Stomach (tissue), 9 donors: Measurements from ENCODE around the gene EFNA3. TPM values are rescaled to one million over a fixed set of nuclear protein-coding genes. Genes with fewer than 3 reads are reported as not detected.
A peak's percentile ranks its signal among the peaks of the same experiment; 100 is the strongest.
"Not testable (repeated sequence)": the region's sequence is repeated elsewhere in the genome, so short reads cannot be mapped to it uniquely, and the experiment has no call there.

ENCODE experiments used
- DNase-seq, 2 donors: peaks; one replicate each; pipeline versions ENCODE4 v3.0.0 to v3.0.0-alpha.2; 2013 to 2019
- H3K27ac ChIP-seq, 5 donors: fragments of 200-600 bp in 4 of 5; sonication (generic) in 4 of 5; one replicate each; pipeline ENCODE4 v1.5.1; 2013 to 2019; ENCODE audit warnings: mild to moderate bottlenecking in 1 of 5, moderate library complexity in 1 of 5
- H3K27me3 ChIP-seq, 3 donors: fragments of 200-600 bp; sonication (generic); one replicate each; pipeline ENCODE4 v1.5.1; 2017 to 2019; ENCODE audit warnings: mixed run types in 1 of 3
- H3K36me3 ChIP-seq, 4 donors: fragments of 200-600 bp; sonication (generic); 1 replicate in 3 of 4; 2 replicates in 1 of 4; pipeline ENCODE4 v1.5.1; 2016 to 2019
- H3K4me1 ChIP-seq, 4 donors: fragments of 200-600 bp; sonication (generic); one replicate each; pipeline ENCODE4 v1.5.1; 2016 to 2019
- H3K4me3 ChIP-seq, 4 donors: fragments of 200-600 bp; sonication (generic) in 3 of 4; one replicate each; pipeline ENCODE4 v1.5.1; 2016 to 2019; ENCODE audit warnings: mild to moderate bottlenecking in 1 of 4
- H3K9me3 ChIP-seq, 4 donors: fragments of 200-600 bp; sonication (generic); one replicate each; pipeline ENCODE4 v1.5.1; 2016 to 2019
- EP300 ChIP-seq: sonication (generic); formaldehyde crosslinking; IDR thresholded peaks from one replicate; pipeline ENCODE4 v1.6.1; 2017; ENCODE audit warnings: antibody characterized with exemption
- POLR2A ChIP-seq, 4 donors: fragments of 450-650 bp; IDR thresholded peaks; one replicate each; pipeline ENCODE4 v1.6.1; 2016; ENCODE audit warnings: antibody characterized with exemption in 4 of 4, control low read depth in 2 of 4, mild to moderate bottlenecking in 1 of 4, moderate library complexity in 1 of 4
- POLR2AphosphoS5 ChIP-seq, 3 donors: sonication (generic); formaldehyde crosslinking; IDR thresholded peaks; one replicate each; pipeline ENCODE4 v1.6.1; 2016; ENCODE audit warnings: antibody characterized with exemption in 3 of 3
- WGBS, 5 donors: extraction: QIAGEN DNeasy Blood & Tissue Kit in 3 of 5; methylation state at CpG; one replicate each; pipeline versions ENCODE4 v1.1.5 to v1.1.7; 2013 to 2018; 5-methylcytosine and 5-hydroxymethylcytosine counted together
- intact Hi-C: fragments of 100-400 bp; cut with DNase I; formaldehyde crosslinking; loops from one replicate; pipeline ENCODE4 v1.15.1; 2023; ENCODE audit warnings: low total_unique reads
- polyA plus RNA-seq, 3 donors: library from polyadenylated mRNA; stranded (reverse); fragments of 200-250 nt; gene quantifications; one replicate each; pipeline ENCODE4 v1.2.3, GENCODE V29; 2013
- total RNA-seq, 5 donors: library from RNA; depleted of rRNA; stranded (reverse); fragments of >200 nt; gene quantifications; one replicate each; pipeline versions ENCODE4 v1.1.0 to v1.2.3, GENCODE V29; 2014 to 2016
- TF ChIP-seq, protein P1 (sequence below), 7 experiments: fragments of 450-650 bp in 4 of 7; fragments of 200-600 bp in 3 of 7; sonication (generic) in 3 of 7; IDR thresholded peaks; one replicate each; pipeline ENCODE4 v1.5.1; 2016 to 2019; ENCODE audit warnings: antibody characterized with exemption in 7 of 7, control low read depth in 2 of 7, mild to moderate bottlenecking in 1 of 7
- donor health status: healthy with polysubstance abuse.
- donor health status: Bipolar disorder and iron deficiency.
- donor health status: healthy.

The EFNA3 gene
- total and polyA plus RNA-seq, 8 donors = 0.76 to 4.9 (median 1.5) TPM; not detected in 5

GRCh38 chr1:155113450-155113980 lies 34.9 kb downstream of the EFNA3 start:
- H3K27ac ChIP-seq = no peak overlapping the region
- H3K4me1 ChIP-seq = no peaks in the 10 kb centered on the region
- DNase-seq = no peak
- H3K36me3 ChIP-seq = no peaks in the 10 kb centered on the region
- no peaks in the 10 kb centered on the region for H3K9me3 ChIP-seq
- TF ChIP-seq POLR2AphosphoS5 (IDR thresholded peaks at IDR 0.05) (no peak), EP300 (no peak), POLR2A (IDR thresholded peaks at IDR 0.05) (no peak)
- TF ChIP-seq, protein P1, sequence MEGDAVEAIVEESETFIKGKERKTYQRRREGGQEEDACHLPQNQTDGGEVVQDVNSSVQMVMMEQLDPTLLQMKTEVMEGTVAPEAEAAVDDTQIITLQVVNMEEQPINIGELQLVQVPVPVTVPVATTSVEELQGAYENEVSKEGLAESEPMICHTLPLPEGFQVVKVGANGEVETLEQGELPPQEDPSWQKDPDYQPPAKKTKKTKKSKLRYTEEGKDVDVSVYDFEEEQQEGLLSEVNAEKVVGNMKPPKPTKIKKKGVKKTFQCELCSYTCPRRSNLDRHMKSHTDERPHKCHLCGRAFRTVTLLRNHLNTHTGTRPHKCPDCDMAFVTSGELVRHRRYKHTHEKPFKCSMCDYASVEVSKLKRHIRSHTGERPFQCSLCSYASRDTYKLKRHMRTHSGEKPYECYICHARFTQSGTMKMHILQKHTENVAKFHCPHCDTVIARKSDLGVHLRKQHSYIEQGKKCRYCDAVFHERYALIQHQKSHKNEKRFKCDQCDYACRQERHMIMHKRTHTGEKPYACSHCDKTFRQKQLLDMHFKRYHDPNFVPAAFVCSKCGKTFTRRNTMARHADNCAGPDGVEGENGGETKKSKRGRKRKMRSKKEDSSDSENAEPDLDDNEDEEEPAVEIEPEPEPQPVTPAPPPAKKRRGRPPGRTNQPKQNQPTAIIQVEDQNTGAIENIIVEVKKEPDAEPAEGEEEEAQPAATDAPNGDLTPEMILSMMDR (IDR thresholded peaks at IDR 0.05) = no peak
- 70 to 79% (median 76%) methylated on average over 5 of the region's 5 CpGs for WGBS, 5 donors
- no peak overlapping the region for H3K4me3 ChIP-seq
- intact Hi-C loops = no loop called here
- H3K27me3 ChIP-seq = peaks cover 0 to 7% (median 0%) of the 10 kb centered on the region in 3 donors

GRCh38 chr1:155116113-155116764 lies 37.6 kb downstream of the EFNA3 start:
- Histone ChIP-seq H3K4me1 (peaks cover 0 to 10% (median 5%) of the 10 kb centered on the region in 4 donors), H3K36me3 (no peaks in the 10 kb centered on the region), H3K27ac (no peak overlapping the region), H3K27me3 (peaks cover 0 to 7% (median 0%) of the 10 kb centered on the region in 3 donors), H3K4me3 (no peak overlapping the region), H3K9me3 (no peaks in the 10 kb centered on the region)
- no peak for TF ChIP-seq POLR2AphosphoS5 (IDR thresholded peaks at IDR 0.05)
- TF ChIP-seq, protein P1 (IDR thresholded peaks at IDR 0.05) = no peak
- no peak for TF ChIP-seq EP300
- no peak for TF ChIP-seq POLR2A (IDR thresholded peaks at IDR 0.05)
- intact Hi-C loops = no loop called here
- WGBS, 5 donors = 52 to 65% (median 60%) methylated on average over 5 of the region's 5 CpGs
- no peak for DNase-seq

DNA sequence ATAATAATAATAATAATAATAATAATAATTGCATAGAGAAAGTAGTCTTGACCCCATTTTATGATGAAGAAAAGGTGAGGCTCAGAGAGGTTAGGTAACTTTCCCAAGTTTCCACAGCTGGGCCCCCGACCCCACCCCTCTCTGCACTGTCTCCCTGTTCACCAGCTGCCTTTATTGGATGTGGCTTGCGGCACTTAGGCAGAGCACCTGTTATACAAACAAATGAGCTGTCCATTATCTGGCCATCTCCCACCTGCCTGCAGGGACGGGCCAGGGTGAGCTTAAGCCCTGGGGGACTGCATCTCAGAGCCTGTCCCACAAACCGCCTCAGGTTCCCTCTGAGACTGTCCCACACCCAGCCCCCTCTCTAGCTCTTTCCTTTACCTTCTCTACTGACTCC lies 39.0 kb downstream of the EFNA3 start:
- Histone ChIP-seq H3K27ac (no peak overlapping the region), H3K27me3 (peaks cover 0 to 7% (median 0%) of the 10 kb centered on the region in 3 donors), H3K36me3 (no peaks in the 10 kb centered on the region), H3K4me3 (no peak overlapping the region), H3K4me1 (peaks cover 0 to 10% (median 5%) of the 10 kb centered on the region in 4 donors), H3K9me3 (no peaks in the 10 kb centered on the region)
- intact Hi-C loops = no loop called here
- WGBS, 5 donors = 59 to 78% (median 68%) methylated on average over 4 of the region's 4 CpGs
- no peak for DNase-seq
- TF ChIP-seq EP300 (no peak), POLR2A (IDR thresholded peaks at IDR 0.05) (no peak), POLR2AphosphoS5 (IDR thresholded peaks at IDR 0.05) (no peak)
- TF ChIP-seq, protein P1 (IDR thresholded peaks at IDR 0.05) = no peak

- H3K4me3 ChIP-seq, H3K36me3 ChIP-seq, DNase-seq, intact Hi-C loops, H3K9me3 ChIP-seq, H3K27ac ChIP-seq, H3K27me3 ChIP-seq, H3K4me1 ChIP-seq: not testable (repeated sequence)
- WGBS, 5 donors = 80 to 95% (median 93%) methylated on average over 7 of the region's 7 CpGs
Observed at GRCh38 chr1:155118090-155118489, 39.5 kb downstream of the EFNA3 start.

DNA sequence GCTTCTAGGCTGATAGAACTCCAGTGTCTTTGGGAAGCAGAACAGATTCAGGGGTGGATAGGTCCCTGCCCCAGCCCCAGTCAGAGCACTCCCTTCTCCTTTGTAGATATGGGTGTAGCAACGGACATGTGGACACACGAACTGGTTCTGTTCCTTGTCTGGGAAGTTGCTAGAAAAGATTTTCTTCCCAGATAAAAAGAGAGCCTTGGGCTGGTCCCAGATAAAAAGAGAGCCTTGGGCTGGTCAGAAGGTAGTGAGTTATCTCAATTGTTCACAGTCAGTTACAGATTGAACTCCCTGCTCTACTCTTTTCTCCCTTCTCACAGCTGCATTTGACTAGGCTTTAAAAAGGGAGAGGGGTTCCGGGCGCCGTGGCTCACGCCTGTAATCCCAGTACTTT lies 41.6 kb downstream of the EFNA3 start:
- 39 to 58% (median 40%) methylated on average over 6 of the region's 6 CpGs for WGBS, 5 donors
- intact Hi-C loops = no loop called here
- no peaks in the 10 kb centered on the region for H3K36me3 ChIP-seq

More for the DNA sequence above, 41.6 kb downstream of the EFNA3 start:
- Histone ChIP-seq H3K9me3 (no peaks in the 10 kb centered on the region), H3K27ac (peak overlapping the region in 2 of 5 donors; percentile 0 to 5), H3K4me1 (peaks cover 8 to 28% (median 20%) of the 10 kb centered on the region in 4 donors), H3K27me3 (peaks cover 0 to 7% (median 0%) of the 10 kb centered on the region in 3 donors), H3K4me3 (no peak overlapping the region)
- peak in 1 of 2 donors; percentile 34 for DNase-seq
- TF ChIP-seq POLR2A (IDR thresholded peaks at IDR 0.05) = no peak
- no peak for TF ChIP-seq EP300
- TF ChIP-seq POLR2AphosphoS5 (IDR thresholded peaks at IDR 0.05) = no peak
- TF ChIP-seq, protein P1 (IDR thresholded peaks at IDR 0.05) = no peak
